Measurements from ENCODE around the gene NTNG1. TPM values are rescaled to one million over a fixed set of nuclear protein-coding genes. Genes with fewer than 3 reads are reported as not detected.

NTNG1 gene
- total RNA-seq, 1 donor from 2014 or later: 2.2 TPM

DNA sequence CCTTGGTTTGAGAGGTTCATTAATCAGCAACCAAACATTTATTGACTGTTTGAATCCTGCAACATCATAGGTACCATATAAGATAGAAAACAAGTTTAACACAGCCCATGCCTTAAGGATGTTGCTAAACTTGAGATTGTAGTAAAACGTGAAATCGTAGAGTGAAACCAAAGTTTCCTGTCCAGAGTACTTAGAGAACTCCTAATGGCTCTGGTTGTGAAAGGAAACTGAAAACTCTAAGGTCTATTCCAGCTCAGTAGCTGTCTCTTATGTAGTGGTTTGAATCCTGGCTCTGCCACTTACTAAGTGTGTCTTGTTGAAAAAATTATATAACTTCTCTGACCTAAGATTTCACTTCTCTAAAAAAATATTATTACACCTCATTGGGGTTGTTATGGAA, 310.9 kb downstream of the NTNG1 start:
- no peak for DNase-seq (ENCODE audit: low spot score)

DNA sequence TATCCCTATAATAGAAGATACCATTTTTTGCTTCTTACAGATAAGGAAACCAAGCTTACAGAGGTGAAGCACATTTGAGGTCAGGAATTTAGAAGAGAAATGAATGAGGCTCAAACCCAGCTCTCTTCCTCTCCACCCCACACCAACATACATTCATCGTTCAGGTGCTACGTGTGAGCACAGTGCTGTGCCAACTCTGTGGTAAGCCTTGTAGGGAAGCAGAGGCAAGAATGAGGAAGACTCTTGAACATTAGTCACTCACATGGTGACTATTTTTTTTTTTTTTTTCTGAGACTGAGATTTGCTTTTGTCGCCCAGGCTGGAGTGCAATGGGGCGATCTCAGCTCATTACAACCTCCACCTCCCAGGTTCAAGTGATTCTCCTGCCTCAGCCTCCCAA, 314.0 kb downstream of the NTNG1 start:
- DNase-seq (ENCODE audit: low spot score): no peak

DNA sequence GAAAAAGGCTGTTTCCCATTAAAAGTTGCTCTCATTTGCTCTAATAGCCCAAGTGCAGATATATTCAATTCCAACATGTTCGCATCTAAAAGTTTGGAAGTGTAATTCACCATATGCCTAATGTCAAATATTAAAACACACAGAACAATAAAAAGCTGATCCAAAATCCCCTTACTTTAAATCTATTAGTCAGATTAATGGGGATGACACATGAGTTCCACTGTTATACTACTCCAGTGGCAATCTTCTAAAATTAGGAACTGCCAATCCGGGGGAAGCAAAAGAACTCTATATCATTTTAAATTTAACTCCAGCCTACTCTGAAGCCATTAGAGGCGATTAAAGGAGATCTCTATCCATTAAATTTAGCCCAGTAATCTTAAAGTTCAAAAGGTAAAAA, 317.1 kb downstream of the NTNG1 start:
- DNase-seq (ENCODE audit: low spot score): no peak

DNA sequence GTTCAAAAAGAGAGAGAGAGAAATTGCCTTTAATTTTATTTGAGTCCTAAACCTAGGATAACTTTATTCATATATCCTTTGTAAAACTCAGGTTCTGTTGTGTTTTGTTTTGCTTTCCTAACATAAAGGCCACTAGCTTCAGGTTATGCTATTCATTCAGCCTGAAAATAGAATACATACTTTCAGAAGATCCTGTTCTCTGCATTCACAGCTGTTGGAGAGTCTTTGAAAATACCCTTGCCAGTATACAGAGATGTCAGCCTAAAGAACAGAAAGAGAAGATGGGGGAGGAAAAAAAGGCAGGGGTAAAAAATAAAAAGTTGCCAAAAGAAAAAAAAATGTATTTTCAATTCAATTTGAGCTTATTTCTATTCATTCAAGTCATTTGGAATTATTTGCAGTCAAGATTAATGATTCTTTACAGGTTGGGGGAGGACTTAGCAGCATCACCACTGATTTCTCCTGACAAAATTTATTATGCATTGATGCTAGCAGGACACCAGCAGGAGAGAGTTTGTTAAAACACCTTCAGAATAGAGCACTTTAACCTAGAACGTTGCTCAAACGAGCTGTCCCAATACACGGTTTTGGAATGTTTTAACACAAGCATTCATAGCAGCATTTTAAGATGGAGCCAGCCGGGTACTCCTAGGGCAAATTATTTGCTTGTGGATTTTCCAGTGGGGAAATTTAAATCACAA, 318.5 kb downstream of the NTNG1 start:
- DNase-seq (ENCODE audit: low spot score): no peak

DNA sequence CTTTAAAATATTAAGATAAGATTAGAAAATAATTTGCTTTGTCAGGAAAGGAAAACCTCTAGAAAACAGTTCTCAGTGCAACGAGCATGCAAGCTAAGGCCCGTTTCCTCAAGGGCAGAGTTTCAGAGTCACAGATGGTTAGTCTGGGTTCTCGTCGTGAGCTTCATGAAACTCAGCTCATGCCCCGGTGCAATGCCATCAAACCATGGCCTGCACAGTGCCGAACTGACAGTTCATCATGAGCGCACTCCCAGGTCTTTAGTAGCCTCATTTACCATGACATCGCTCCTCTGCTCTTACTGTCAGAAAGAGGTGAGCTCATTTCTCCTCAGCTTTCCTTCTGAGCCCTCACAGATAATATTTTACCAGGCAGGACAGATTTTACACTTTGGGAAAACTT, 319.2 kb downstream of the NTNG1 start:
- DNase-seq (ENCODE audit: low spot score): no peak

DNA sequence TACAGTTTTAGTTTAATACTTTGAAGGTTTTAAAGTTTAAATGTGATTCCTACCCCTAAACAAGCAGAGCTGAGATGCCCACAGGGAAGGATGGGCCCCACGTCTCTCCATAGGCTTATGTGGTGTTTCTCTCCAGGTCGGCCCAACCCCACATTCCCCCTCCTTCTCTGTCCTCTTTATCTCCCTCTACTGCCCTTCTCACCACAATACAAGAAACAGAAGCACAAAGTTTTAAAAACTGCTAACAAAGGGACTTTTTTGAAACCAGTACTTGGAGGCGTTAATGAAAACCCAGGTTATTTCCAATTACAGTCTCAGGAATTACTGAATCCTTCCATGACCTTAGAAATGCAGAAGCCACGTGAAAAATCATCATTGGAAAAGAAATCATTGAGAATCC, 324.0 kb downstream of the NTNG1 start:
- no peak for DNase-seq (ENCODE audit: low spot score)

DNA sequence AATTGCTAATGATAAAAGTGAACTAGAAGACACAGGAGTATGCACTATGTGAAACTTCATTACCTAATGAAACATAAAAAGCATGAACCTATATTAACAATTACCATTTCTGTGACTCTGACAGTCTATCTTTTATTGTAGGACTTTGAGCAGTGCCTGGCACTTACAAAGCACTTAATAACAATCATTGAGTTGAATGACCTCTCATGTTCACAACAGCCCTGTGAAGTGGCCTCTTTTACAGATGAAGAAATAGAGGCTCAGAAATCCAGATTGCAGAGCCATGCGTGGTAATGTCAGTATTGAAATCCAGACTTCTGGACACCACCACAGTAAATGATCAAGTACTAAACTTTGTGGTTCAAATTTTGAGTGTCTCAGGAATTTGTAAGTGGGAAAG, 326.4 kb downstream of the NTNG1 start:
- DNase-seq (ENCODE audit: low spot score): no peak

DNA sequence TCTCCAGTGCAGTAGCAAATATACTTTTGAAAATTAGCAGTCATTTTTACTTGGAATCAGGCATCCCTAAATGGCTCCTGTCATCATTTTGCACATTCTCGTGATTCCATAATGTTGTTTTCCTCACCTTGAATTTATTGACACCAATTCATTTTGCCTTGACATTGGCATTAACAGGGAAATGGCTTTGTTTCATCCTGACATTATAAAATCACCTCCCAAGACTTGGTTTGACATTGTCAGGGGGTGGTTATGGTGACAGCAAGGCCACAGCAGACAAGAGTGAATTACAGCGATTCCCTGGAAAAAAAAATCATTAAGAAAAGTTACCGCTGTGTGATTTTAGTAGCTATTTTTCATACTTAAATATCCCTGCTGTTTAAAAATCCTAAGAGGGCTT, 327.0 kb downstream of the NTNG1 start:
- DNase-seq (ENCODE audit: low spot score): no peak

DNA sequence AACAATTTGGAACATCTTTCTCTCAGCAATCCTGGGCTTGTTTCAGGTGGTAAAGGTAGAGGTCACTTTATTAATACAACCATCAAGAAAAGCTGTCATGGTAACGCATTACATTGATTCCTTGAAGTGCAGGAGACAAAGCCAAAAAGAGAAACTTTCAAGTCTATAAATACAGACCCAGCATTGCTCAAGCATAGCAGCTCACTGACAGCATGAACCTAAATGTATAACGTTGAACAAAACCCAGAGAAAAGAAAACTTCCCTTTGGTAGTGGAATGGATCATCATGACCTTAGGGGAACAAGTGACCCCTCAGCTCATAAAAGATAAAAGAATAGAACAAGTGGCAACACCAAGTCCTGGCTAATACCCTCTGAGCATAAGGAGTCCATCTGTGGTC, 332.2 kb downstream of the NTNG1 start:
- no peak for DNase-seq (ENCODE audit: low spot score)

DNA sequence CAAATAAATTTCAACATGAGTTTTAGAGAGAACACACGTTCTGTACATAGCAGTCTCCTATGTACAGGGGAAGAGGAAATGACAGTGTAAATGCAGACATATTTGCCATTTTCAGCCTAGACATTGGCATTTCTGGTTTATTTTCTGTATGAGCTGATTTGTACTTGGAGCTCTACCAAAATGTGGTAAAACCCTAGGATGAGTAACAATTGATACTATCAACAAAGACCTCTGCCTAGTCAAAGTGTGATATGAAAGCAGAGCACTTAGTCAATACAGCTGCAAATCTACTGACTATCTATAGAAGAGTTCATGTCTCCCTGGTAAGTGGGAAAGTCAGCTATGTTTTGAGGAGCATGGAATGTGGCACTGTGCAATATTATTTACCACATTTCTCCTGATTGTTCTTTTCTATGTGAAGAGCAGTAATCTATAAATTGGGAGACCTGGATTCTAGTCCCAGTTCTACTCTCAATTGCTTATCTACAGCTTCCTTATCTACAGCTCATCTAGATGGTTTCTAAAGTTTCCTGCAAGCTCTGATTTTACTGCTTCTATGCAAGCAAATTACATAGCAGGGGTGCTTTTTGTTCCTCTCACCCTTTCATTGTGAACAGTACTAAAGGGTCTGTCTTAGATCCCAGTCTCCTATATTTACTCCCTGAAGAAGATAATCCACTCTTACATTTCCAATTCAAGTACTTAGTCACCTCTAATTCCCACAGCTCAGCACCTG, 334.2 kb downstream of the NTNG1 start:
- no peak for DNase-seq (ENCODE audit: low spot score)

DNA sequence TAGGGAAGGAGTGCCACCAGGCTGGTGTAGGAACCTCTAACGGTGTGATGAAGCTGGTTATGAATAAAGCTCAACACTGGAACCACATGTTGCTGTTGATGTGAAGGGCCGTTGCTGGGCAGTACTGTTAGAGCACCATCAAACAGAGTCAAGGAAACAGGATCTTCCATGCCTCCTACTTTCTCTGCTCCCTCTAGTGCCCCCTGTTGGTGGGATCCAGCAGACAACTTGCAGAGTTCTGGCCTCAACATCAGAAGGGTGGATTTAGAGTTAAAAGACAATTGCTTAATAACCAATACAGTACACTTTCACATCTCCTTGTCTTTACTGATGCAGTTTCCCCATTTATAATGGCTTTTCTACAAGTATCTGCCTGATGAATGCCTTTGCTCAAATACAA, 336.4 kb downstream of the NTNG1 start:
- no peak for DNase-seq (ENCODE audit: low spot score)

DNA sequence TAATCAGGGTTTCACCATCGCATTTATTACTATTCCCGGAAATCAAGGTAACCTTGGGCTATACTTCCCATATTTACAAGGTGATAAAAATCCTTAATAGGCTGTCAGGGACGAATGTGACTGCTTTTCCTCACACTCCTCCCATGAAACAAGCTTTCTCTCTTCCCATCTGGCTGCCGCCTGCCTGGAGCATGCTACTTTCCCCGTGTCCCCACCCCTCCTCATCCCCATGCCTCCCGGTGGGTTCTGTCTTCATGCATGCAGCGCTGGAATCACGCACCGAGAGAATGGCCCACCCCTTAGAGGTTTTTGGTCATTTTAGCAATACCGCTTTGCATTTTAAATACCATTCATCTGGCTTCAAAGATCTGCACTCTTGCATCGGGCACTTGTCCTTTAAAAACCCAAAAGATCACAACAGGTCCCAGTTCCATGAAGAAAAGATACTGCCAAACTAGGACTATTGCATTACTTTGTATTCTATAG, 339.1 kb downstream of the NTNG1 start:
- no peak for DNase-seq (ENCODE audit: low spot score)

DNA sequence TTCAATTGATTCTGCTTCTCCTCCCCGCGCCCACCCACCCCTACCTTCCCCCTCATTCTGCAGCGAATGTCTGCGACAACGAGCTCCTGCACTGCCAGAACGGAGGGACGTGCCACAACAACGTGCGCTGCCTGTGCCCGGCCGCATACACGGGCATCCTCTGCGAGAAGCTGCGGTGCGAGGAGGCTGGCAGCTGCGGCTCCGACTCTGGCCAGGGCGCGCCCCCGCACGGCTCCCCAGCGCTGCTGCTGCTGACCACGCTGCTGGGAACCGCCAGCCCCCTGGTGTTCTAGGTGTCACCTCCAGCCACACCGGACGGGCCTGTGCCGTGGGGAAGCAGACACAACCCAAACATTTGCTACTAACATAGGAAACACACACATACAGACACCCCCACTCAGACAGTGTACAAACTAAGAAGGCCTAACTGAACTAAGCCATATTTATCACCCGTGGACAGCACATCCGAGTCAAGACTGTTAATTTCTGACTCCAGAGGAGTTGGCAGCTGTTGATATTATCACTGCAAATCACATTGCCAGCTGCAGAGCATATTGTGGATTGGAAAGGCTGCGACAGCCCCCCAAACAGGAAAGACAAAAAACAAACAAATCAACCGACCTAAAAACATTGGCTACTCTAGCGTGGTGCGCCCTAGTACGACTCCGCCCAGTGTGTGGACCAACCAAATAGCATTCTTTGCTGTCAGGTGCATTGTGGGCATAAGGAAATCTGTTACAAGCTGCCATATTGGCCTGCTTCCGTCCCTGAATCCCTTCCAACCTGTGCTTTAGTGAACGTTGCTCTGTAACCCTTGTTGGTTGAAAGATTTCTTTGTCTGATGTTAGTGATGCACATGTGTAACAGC, 339.9 kb downstream of the NTNG1 start:
- DNase-seq (ENCODE audit: low spot score): no peak

DNA sequence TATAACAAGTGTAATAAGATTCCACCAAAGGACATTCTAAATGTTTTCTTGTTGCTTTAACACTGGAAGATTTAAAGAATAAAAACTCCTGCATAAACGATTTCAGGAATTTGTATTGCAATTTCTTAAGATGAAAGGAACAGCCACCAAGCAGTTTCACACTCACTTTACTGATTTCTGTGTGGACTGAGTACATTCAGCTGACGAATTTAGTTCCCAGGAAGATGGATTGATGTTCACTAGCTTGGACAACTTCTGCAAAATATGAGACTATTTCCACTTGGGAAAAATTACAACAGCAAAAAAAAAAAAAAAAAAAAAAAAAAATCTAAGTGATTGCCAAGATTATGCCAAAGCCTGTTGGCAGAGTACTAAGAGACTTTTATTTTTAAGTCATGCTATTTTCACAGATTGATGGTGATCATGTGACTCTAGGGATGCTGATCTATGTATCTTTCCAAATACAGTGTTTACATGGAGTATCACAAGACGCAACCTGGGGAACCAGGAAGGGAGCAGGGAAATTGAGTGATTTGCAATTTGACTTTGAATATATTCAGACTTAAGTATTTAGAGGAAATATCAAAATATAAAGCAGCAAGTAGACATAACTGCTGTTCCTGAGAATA, 341.0 kb downstream of the NTNG1 start:
- DNase-seq (ENCODE audit: low spot score): no peak

DNA sequence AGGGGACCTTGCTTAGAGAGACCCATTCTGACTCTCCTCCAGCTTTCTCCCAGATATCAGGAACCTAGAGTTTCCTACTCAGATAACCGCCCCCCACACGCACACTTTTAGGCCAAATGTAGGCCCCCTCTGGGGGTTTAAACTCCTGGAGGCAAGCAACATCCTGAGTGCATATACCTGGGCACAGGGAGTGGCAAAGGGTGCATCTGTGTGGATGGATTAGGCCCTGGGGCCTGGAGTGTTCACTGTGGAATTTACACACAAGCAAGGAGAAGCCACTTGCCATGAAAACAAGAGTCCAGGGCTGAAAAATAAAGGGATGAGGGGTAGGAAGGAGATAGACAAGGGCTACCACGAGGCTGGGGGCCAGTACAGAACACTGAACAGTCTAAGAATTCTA, 343.1 kb downstream of the NTNG1 start:
- no peak for DNase-seq (ENCODE audit: low spot score)

DNA sequence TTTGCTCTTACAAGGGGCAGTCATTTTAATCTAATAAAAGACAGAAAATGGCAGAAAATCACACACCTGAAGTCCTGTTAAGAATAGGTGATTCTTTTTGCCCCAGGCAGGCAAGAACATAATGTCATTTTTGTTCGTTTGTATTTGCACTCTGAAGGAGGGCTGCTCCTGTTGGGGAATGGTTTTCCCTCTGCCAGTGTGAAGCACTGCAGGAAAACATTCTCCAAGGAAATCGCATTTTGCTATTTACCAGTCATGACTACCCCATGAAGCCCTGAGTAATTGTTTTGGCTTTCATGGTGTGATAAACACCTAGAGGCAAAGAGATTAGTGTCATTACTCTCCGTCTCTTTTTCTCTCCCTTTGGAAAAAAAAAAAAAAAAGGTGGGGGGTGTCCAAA, 345.5 kb downstream of the NTNG1 start:
- no peak for DNase-seq (ENCODE audit: low spot score)

DNA sequence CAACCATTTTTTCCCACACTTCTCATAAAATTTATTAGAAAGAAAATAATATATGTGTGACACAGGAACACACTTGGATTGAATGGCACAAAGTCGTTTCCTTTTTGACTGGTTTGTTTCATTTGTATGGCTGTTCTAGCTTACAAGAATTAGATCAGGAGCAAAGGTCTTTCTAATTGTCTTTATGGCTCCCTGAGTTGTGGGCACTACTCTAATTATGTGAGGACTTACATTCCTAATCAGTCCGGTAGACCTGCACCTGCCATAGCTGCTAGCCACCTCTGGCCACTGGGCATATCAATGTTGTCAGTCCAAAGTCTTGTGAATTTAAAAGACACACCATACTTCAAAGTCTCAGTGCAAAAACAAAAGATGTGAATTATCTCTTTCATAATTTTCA, 346.7 kb downstream of the NTNG1 start:
- no peak for DNase-seq (ENCODE audit: low spot score)

DNA sequence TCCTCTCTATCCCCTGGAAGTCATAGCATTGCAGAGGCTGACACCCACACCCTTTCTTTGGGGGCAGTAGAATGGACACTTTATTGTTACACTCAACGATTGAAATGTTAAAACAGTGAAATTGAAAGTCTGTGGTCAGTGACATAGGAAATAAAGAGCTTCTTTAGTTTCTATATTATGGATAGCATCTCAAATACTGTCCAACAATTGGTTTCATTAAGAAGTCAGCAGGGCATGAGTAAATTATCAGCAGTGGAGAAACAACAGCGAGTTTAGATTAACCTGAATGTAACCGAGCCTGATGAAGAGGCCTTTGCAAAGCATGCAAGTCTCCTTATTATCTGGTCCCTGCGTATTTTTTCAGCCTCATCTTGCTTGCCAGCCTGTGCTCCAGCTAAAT, 350.7 kb downstream of the NTNG1 start:
- no peak for DNase-seq (ENCODE audit: low spot score)

DNA sequence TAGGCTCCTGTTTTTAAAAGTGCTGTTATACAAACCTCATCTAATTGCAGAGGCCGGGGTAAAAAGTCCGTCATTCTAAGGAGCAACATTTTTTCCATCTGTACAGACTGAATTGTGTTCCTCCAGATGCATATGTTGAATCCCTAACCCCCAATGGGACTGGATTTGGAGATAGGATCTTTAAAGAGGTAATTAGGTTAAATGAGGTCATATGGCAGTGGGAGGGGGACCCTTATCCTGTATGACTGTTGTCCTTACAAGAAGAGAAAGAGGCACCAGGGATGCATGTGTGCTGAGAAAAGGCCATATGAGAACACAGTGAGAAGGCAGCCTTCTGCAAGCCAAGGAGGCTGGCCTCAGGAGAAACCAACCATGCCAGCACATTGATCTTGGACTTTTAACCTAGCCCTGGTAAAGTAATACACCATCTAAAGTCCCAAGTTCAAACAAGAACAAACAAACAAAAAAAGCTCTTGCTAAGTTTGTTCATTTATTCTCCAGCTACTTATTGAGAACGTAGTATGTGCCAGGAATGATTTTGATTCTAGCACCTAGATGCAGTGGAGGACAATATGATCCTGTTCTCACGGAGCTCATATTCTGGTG, 352.4 kb downstream of the NTNG1 start:
- no peak for DNase-seq (ENCODE audit: low spot score)

DNA sequence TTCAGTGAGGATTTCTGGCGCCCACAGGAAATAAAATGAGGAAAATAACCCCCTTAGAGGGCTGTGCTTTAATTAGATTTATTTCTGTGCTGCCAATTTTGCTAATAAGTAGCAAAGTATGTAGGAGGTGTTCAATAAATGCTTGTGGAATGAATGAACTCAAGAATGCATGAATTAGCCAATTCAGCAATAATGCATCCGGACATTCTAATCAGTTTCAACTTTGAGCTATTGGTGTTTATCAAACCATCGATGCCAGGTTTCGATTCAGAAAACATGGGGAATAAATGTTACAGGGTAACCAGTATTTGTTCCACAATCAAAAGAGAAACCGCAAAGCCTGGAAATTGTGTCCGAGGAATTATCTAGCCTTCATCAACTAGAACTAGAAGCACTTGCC, 353.2 kb downstream of the NTNG1 start:
- DNase-seq (ENCODE audit: low spot score): no peak

DNA sequence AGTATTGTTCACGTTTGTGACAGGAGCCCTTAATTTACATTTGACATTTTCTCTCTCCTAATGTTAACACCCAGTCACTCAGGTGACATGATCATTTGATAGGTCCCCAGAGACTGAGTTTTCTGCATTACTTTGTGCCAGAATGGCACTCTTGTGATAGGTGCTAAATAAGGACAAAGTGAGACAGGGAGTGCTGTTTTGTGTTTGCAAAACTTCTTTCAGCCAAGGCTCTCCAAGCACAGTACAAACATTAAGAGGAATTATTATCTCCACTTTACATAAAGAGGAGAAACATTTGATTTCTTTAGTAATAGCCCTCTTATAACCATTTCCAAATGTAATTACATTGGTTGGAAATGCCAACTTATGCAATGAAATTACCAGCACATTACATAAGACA, 355.2 kb downstream of the NTNG1 start:
- DNase-seq (ENCODE audit: low spot score): no peak
